SK-N-SH treated with all-trans-retinoic acid at 6 μM for 48 hours (cell line): ENCODE measurements around the gene FGF22.

ENCODE experiments used
- ATAC-seq: fragments of 200-7000 bp; cut with Tn5 transposase; 3 replicates; pipeline ENCODE4 v1.9.1; 2020; ENCODE audit warnings: mild to moderate bottlenecking, moderate library complexity
- BACH2 ChIP-seq: fragments of 250-450 bp; sonication (Bioruptor Pico); IDR thresholded peaks from 2 replicates; pipeline ENCODE4 v1.9.0; 2021; ENCODE audit warnings: mild to moderate bottlenecking, borderline replicate concordance
- CSDC2 ChIP-seq: fragments of 250-450 bp; sonication (Bioruptor Pico); IDR thresholded peaks from 2 replicates; pipeline ENCODE4 v1.5.0; 2020; ENCODE audit warnings: mild to moderate bottlenecking, moderate library complexity
- CSRNP3 ChIP-seq: fragments of 250-450 bp; sonication (Bioruptor Pico); IDR thresholded peaks from 2 replicates; pipeline ENCODE4 v1.5.1; 2021; ENCODE audit warnings: mild to moderate bottlenecking, moderate library complexity
- ESRRG ChIP-seq: fragments of 250-450 bp; sonication (Bioruptor Pico); IDR thresholded peaks from 2 replicates; pipeline ENCODE4 v1.6.1; 2021; ENCODE audit warnings: mild to moderate bottlenecking
- GLIS3 ChIP-seq: fragments of 250-450 bp; sonication (Bioruptor Pico); IDR thresholded peaks from 2 replicates; pipeline ENCODE4 v1.5.0; 2020; ENCODE audit warnings: mild to moderate bottlenecking, moderate library complexity
- ISL1 ChIP-seq: fragments of 250-450 bp; sonication (Bioruptor Pico); IDR thresholded peaks from 2 replicates; pipeline ENCODE4 v2.1.2; 2022; ENCODE audit warnings: mild to moderate bottlenecking, moderate library complexity
- OSR1 ChIP-seq: fragments of 250-450 bp; sonication (Bioruptor Pico); IDR thresholded peaks from 2 replicates; pipeline ENCODE4 v1.8.0; 2022; ENCODE audit warnings: moderate library complexity, mild to moderate bottlenecking, inconsistent platforms
- POU6F1 ChIP-seq: fragments of 250-450 bp; sonication (Bioruptor Pico); IDR thresholded peaks from 2 replicates; pipeline ENCODE4 v1.8.0; 2021; ENCODE audit warnings: low read depth, mild to moderate bottlenecking, moderate library complexity, borderline replicate concordance
- PPARA ChIP-seq: fragments of 250-450 bp; sonication (Bioruptor Pico); IDR thresholded peaks from 2 replicates; pipeline ENCODE4 v1.5.0; 2020; ENCODE audit warnings: mild to moderate bottlenecking, borderline replicate concordance
- RARB ChIP-seq: fragments of 250-450 bp; sonication (Bioruptor Pico); IDR thresholded peaks from 2 replicates; pipeline ENCODE4 v1.8.0; 2021; ENCODE audit warnings: mild to moderate bottlenecking, moderate library complexity
- TCF4 ChIP-seq: fragments of 250-450 bp; sonication (Bioruptor Pico); IDR thresholded peaks from 2 replicates; pipeline ENCODE4 v1.8.0; 2021; ENCODE audit warnings: mild to moderate bottlenecking, moderate library complexity, borderline replicate concordance
- TOX ChIP-seq: fragments of 250-450 bp; sonication (Bioruptor Pico); IDR thresholded peaks from 2 replicates; pipeline ENCODE4 v1.8.0; 2021; ENCODE audit warnings: mild to moderate bottlenecking, moderate library complexity, borderline replicate concordance
- ZC3H10 ChIP-seq: fragments of 250-450 bp; sonication (Bioruptor Pico); IDR thresholded peaks from 2 replicates; pipeline ENCODE4 v1.5.1; 2021; ENCODE audit warnings: mild to moderate bottlenecking, moderate library complexity
- ZFP3 ChIP-seq: fragments of 250-450 bp; sonication (Bioruptor Pico); IDR thresholded peaks from 2 replicates; pipeline ENCODE4 v1.5.0; 2020; ENCODE audit warnings: mild to moderate bottlenecking, moderate library complexity
- ZNF565 ChIP-seq: fragments of 450-650 bp; formaldehyde crosslinking; conservative IDR thresholded peaks from 2 replicates; pipeline ENCODE4 v1.5.0; 2020; ENCODE audit warnings: low read depth, mild to moderate bottlenecking, moderate library complexity
- ZNF70 ChIP-seq: fragments of 450-650 bp; formaldehyde crosslinking; IDR thresholded peaks from 2 replicates; pipeline ENCODE4 v1.5.0; 2020; ENCODE audit warnings: mild to moderate bottlenecking, moderate library complexity
- ZNF8 ChIP-seq: fragments of 450-650 bp; formaldehyde crosslinking; IDR thresholded peaks from 2 replicates; pipeline ENCODE4 v1.5.0; 2020; ENCODE audit warnings: mild to moderate bottlenecking, moderate library complexity
- TF ChIP-seq, protein P1 (sequence below): fragments of 250-450 bp; sonication (Bioruptor Pico); IDR thresholded peaks from 2 replicates; pipeline ENCODE4 v1.5.1; 2020; ENCODE audit warnings: low read depth, mild to moderate bottlenecking, moderate library complexity
- TF ChIP-seq, protein P2 (sequence below): fragments of 250-450 bp; sonication (Bioruptor Pico); IDR thresholded peaks from 2 replicates; pipeline ENCODE4 v1.5.0; 2020; ENCODE audit warnings: mild to moderate bottlenecking, moderate library complexity
- TF ChIP-seq, protein P3 (sequence below): fragments of 250-450 bp; sonication (Bioruptor Pico); IDR thresholded peaks from 2 replicates; pipeline ENCODE4 v1.8.0; 2020; ENCODE audit warnings: mild to moderate bottlenecking, moderate library complexity, borderline replicate concordance

Gene FGF22

GRCh38 chr19:662207-662961, 22.7 kb downstream of the FGF22 start:
- ATAC-seq: peak; percentile 13
- TF ChIP-seq TCF4 (no peak), ZFP3 (no peak), OSR1 (CRISPR knock-in tag) (no peak), RARB (CRISPR knock-in tag) (no peak)
- TF ChIP-seq, protein P1, sequence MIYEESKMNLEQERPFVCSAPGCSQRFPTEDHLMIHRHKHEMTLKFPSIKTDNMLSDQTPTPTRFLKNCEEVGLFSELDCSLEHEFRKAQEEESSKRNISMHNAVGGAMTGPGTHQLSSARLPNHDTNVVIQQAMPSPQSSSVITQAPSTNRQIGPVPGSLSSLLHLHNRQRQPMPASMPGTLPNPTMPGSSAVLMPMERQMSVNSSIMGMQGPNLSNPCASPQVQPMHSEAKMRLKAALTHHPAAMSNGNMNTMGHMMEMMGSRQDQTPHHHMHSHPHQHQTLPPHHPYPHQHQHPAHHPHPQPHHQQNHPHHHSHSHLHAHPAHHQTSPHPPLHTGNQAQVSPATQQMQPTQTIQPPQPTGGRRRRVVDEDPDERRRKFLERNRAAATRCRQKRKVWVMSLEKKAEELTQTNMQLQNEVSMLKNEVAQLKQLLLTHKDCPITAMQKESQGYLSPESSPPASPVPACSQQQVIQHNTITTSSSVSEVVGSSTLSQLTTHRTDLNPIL: no peak

GRCh38 chr19:662962-663681, 23.4 kb downstream of the FGF22 start, which contains the start of gene RNF126:
Gene RNF126, minus strand, starts transcription at chr19:663214. Its CDS starts 93 bp downstream, at chr19:663121.
- peak; percentile 76 for ATAC-seq
- peak; percentile 82; the same call in 1 of the 2 replicates for TF ChIP-seq ZFP3
- TF ChIP-seq ZNF70 (CRISPR knock-in tag): no peak
- no peak for TF ChIP-seq ZNF8 (CRISPR knock-in tag)
- TF ChIP-seq TCF4: no peak
- TF ChIP-seq ZC3H10 (CRISPR knock-in tag): no peak

DNA sequence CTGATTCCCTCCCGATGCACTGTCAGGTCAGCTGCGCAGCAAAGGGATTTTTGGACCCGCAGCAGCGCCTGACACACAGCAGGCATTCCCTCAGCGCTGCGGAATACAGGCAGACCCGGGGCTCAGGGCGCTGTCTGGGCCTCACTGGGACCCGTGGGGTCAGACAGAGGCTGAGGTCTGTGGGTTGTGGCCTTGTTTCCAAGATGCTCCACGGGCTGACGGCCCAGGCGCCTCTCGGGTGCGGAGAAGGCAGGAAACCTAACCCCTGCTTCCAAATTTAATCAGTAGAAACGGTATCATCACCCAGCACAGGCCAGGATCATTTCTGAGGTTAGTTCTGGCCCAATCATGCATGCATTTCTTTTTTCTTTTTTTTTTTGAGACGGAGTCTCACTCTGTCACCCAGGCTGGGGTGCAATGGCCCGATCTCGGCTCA, 24.0 kb downstream of the FGF22 start:
- TF ChIP-seq ZNF70 (CRISPR knock-in tag): no peak
- TF ChIP-seq RARB (CRISPR knock-in tag): no peak
- TF ChIP-seq, protein P2, sequence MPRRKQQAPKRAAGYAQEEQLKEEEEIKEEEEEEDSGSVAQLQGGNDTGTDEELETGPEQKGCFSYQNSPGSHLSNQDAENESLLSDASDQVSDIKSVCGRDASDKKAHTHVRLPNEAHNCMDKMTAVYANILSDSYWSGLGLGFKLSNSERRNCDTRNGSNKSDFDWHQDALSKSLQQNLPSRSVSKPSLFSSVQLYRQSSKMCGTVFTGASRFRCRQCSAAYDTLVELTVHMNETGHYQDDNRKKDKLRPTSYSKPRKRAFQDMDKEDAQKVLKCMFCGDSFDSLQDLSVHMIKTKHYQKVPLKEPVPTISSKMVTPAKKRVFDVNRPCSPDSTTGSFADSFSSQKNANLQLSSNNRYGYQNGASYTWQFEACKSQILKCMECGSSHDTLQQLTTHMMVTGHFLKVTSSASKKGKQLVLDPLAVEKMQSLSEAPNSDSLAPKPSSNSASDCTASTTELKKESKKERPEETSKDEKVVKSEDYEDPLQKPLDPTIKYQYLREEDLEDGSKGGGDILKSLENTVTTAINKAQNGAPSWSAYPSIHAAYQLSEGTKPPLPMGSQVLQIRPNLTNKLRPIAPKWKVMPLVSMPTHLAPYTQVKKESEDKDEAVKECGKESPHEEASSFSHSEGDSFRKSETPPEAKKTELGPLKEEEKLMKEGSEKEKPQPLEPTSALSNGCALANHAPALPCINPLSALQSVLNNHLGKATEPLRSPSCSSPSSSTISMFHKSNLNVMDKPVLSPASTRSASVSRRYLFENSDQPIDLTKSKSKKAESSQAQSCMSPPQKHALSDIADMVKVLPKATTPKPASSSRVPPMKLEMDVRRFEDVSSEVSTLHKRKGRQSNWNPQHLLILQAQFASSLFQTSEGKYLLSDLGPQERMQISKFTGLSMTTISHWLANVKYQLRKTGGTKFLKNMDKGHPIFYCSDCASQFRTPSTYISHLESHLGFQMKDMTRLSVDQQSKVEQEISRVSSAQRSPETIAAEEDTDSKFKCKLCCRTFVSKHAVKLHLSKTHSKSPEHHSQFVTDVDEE (CRISPR knock-in tag): no peak
- no peak for TF ChIP-seq ESRRG (CRISPR knock-in tag)
- no peak for TF ChIP-seq ZFP3
- no peak for TF ChIP-seq POU6F1 (CRISPR knock-in tag)
- no peak for TF ChIP-seq CSDC2
- TF ChIP-seq ZNF565: no peak
- no peak for TF ChIP-seq BACH2 (CRISPR knock-in tag)
- TF ChIP-seq, protein P1: no peak
- TF ChIP-seq TCF4: no peak
- no peak for TF ChIP-seq ISL1
- no peak for TF ChIP-seq OSR1 (CRISPR knock-in tag)
- TF ChIP-seq GLIS3 (CRISPR knock-in tag): no peak
- no peak for TF ChIP-seq ZNF8 (CRISPR knock-in tag)
- no peak for ATAC-seq

DNA sequence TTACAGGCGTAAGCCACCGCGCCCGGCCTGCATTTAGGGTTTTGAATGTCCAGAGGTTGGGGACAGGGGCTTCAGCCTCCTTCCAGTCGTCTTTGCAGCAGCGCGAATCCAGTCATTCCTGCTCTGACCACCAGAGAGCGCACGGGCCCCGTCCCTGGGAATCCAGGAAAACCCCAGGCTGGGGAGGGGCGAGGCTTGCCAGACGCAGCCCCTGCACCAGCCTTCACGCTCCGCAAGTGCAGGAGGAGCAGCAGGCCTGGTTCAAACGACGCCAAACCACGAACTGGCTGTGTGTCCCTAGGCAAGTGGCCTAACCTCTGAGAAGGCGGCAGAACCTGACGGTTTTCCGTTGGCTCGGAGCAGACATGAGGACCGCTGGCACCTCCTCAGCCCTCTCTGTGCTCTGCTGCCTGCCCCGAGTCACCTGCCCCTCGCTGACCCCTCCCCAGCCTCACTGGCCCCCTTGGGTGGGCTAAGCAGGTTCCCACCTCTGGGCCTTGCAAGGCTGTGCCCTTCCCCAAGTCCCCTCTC, 25.3 kb downstream of the FGF22 start:
- ATAC-seq: peak; percentile 75
- TF ChIP-seq CSRNP3 (CRISPR knock-in tag): no peak
- TF ChIP-seq, protein P3, sequence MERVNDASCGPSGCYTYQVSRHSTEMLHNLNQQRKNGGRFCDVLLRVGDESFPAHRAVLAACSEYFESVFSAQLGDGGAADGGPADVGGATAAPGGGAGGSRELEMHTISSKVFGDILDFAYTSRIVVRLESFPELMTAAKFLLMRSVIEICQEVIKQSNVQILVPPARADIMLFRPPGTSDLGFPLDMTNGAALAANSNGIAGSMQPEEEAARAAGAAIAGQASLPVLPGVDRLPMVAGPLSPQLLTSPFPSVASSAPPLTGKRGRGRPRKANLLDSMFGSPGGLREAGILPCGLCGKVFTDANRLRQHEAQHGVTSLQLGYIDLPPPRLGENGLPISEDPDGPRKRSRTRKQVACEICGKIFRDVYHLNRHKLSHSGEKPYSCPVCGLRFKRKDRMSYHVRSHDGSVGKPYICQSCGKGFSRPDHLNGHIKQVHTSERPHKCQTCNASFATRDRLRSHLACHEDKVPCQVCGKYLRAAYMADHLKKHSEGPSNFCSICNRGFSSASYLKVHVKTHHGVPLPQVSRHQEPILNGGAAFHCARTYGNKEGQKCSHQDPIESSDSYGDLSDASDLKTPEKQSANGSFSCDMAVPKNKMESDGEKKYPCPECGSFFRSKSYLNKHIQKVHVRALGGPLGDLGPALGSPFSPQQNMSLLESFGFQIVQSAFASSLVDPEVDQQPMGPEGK (CRISPR knock-in tag): no peak
- no peak for TF ChIP-seq TOX (CRISPR knock-in tag)
- no peak for TF ChIP-seq TCF4
- TF ChIP-seq, protein P2 (CRISPR knock-in tag): no peak
- TF ChIP-seq PPARA (CRISPR knock-in tag): no peak
- TF ChIP-seq ZNF70 (CRISPR knock-in tag): no peak
- no peak for TF ChIP-seq CSDC2
